ENCODE measurements around the gene F3. TPM values are rescaled to one million over a fixed set of nuclear protein-coding genes. Genes with fewer than 3 reads are reported as not detected.

The F3 gene
- total RNA-seq, 6 experiments from 2014 or later: 150 to 457 (median 176) TPM

DNA sequence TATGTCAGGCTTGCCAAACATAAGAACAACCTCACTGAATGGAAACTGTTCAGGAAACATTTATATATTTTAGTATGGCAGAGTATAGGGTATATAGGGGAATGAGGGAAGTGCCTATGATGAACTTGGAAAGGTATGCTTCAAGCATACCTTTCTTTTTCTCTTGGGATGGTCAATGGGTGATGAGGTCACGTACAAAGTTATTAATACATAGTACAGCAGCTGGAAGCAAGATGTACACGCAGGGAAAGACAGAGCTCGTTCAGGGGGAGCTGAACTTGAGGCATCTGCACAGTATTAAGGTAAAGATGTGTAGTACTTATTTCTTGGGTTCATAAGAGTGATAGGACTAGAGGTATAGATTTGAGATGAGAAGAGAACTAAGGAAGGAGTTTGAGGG is 61.9 kb downstream of the F3 start:
- peaks cover 16% of the 10 kb centered on the region for H3K4me1 Mint-ChIP-seq (ENCODE audit: low read depth)
- no peak overlapping the region for H3K27ac Mint-ChIP-seq
- DNase-seq: no peak
- H3K27me3 Mint-ChIP-seq (ENCODE audit: insufficient read depth): no peaks in the 10 kb centered on the region; the same call in 1 of the 2 replicates
- TF ChIP-seq, protein P1, sequence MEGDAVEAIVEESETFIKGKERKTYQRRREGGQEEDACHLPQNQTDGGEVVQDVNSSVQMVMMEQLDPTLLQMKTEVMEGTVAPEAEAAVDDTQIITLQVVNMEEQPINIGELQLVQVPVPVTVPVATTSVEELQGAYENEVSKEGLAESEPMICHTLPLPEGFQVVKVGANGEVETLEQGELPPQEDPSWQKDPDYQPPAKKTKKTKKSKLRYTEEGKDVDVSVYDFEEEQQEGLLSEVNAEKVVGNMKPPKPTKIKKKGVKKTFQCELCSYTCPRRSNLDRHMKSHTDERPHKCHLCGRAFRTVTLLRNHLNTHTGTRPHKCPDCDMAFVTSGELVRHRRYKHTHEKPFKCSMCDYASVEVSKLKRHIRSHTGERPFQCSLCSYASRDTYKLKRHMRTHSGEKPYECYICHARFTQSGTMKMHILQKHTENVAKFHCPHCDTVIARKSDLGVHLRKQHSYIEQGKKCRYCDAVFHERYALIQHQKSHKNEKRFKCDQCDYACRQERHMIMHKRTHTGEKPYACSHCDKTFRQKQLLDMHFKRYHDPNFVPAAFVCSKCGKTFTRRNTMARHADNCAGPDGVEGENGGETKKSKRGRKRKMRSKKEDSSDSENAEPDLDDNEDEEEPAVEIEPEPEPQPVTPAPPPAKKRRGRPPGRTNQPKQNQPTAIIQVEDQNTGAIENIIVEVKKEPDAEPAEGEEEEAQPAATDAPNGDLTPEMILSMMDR (IDR thresholded peaks at IDR 0.05): no peak
- H3K9me3 Mint-ChIP-seq: no peaks in the 10 kb centered on the region
- no peak overlapping the region for H3K4me3 Mint-ChIP-seq
- peaks cover 11% of the 10 kb centered on the region for H3K36me3 Mint-ChIP-seq (ENCODE audit: low read depth)

Other genes with a start within 250 kb of the F3 start
- gene ABCD3, start 123.4 kb downstream of the F3 start, total RNA-seq (2021; fragmentation: NEBNext Ultra II Directional; extraction: Animal tissue kit (Norgen Biotek cat#: 25700)): 10 to 100 TPM; 43.2 to 49.0 (median 46.3) TPM